ENCODE measurements around the gene RHBDD2. TPM values are rescaled to one million over a fixed set of nuclear protein-coding genes. Genes with fewer than 3 reads are reported as not detected.

The RHBDD2 gene
- total and polyA plus RNA-seq, 10 of the 15 experiments (the other 5 are each of a cell fraction or from before 2014, with no cell fraction given) = 3.9 to 39.8 (median 16.9) TPM

DNA sequence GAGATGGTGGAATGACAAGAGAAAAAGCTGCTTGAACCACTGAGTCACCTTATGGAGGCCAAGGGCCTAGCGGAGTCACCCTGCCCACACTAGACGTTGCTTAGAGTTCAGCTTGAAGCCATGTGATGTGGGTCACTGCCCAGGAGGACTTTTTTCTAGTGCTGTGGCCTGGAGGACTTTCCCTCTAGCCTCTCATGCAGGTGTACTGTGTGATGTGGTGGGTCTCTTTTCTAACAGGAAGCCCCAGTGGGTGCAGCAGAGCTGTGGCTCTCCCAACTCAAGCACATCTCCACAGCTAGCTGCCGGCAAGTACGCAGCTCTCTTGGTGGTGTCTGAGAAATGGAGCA is 49.7 kb downstream of the RHBDD2 start (continued):
- TF ChIP-seq, protein P1, sequence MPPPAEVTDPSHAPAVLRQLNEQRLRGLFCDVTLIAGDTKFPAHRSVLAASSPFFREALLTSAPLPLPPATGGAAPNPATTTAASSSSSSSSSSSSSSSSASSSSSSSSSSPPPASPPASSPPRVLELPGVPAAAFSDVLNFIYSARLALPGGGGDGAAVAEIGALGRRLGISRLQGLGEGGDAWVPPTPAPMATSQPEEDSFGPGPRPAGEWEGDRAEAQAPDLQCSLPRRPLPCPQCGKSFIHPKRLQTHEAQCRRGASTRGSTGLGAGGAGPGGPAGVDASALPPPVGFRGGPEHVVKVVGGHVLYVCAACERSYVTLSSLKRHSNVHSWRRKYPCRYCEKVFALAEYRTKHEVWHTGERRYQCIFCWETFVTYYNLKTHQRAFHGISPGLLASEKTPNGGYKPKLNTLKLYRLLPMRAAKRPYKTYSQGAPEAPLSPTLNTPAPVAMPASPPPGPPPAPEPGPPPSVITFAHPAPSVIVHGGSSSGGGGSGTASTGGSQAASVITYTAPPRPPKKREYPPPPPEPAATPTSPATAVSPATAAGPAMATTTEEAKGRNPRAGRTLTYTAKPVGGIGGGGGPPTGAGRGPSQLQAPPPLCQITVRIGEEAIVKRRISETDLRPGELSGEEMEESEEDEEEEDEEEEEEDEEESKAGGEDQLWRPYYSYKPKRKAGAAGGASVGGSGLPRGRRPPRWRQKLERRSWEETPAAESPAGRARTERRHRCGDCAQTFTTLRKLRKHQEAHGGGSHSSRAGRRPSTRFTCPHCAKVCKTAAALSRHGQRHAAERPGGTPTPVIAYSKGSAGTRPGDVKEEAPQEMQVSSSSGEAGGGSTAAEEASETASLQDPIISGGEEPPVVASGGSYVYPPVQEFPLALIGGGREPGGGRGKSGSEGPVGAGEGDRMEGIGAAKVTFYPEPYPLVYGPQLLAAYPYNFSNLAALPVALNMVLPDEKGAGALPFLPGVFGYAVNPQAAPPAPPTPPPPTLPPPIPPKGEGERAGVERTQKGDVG (CRISPR knock-in tag; IDR thresholded peaks at IDR 0.05) = no peak
- TF ChIP-seq RAD21 (IDR thresholded peaks at IDR 0.05; ENCODE audit: insufficient read depth, low read depth, low read length) (peak; percentile 6; the same call in 1 of the 2 replicates), ASH2L (IDR thresholded peaks at IDR 0.05; ENCODE audit: borderline replicate concordance, low read depth) (no peak), NFYA (IDR thresholded peaks at IDR 0.05; ENCODE audit: borderline replicate concordance, low read depth, low read length) (no peak), MEF2A (IDR thresholded peaks at IDR 0.05; ENCODE audit: insufficient read depth, low read depth, low read length) (no peak), MTA2 (IDR thresholded peaks at IDR 0.05; ENCODE audit: low read depth) (peak; percentile 15; the same call in 1 of the 2 replicates), NR2C2 (IDR thresholded peaks at IDR 0.05; ENCODE audit: borderline replicate concordance, control insufficient read depth, insufficient read length, low read depth) (no peak), EZH2 (IDR thresholded peaks at IDR 0.05; ENCODE audit: borderline replicate concordance, control insufficient read depth, low read depth, low read length) (no peak), KLF5 (IDR thresholded peaks at IDR 0.05; ENCODE audit: partially characterized antibody) (no peak), NR2C1 (IDR thresholded peaks at IDR 0.05) (peak; percentile 45; the same call in 1 of the 2 replicates), CREB1 (IDR thresholded peaks at IDR 0.05; ENCODE audit: low read depth) (peak; percentile 63), JUNB (IDR thresholded peaks at IDR 0.05) (no peak), SMAD5 (IDR thresholded peaks at IDR 0.05; ENCODE audit: low read depth) (no peak), NBN (IDR thresholded peaks at IDR 0.05) (no peak), CBFB (IDR thresholded peaks at IDR 0.05; ENCODE audit: low read depth) (peak; percentile 63; the same call in 1 of the 2 replicates), FOXM1 (IDR thresholded peaks at IDR 0.05; ENCODE audit: low read depth, low read length) (peak; percentile 82; the same call in 1 of the 2 replicates), MTA3 (IDR thresholded peaks at IDR 0.05; ENCODE audit: borderline replicate concordance, low read length) (peak; percentile 72; the same call in 1 of the 2 replicates), EP300 (IDR thresholded peaks at IDR 0.05; ENCODE audit: borderline replicate concordance in 1 of 2, control insufficient read depth in 1 of 2, low read depth in 2 of 2, low read length in 2 of 2) (0 out of 4 replicates have a peak, but pooled peaks have one; percentile 13 to 25), SPI1 (IDR thresholded peaks at IDR 0.05; ENCODE audit: borderline replicate concordance, insufficient read depth, low read depth, low read length) (0 out of 2 replicates have a peak, but pooled peaks have one; percentile 7), IRF4 (IDR thresholded peaks at IDR 0.05; ENCODE audit: low read depth, low read length) (0 out of 2 replicates have a peak, but pooled peaks have one; percentile 23), ZNF207 (IDR thresholded peaks at IDR 0.05; ENCODE audit: borderline replicate concordance) (no peak)
- TF ChIP-seq, protein P2, sequence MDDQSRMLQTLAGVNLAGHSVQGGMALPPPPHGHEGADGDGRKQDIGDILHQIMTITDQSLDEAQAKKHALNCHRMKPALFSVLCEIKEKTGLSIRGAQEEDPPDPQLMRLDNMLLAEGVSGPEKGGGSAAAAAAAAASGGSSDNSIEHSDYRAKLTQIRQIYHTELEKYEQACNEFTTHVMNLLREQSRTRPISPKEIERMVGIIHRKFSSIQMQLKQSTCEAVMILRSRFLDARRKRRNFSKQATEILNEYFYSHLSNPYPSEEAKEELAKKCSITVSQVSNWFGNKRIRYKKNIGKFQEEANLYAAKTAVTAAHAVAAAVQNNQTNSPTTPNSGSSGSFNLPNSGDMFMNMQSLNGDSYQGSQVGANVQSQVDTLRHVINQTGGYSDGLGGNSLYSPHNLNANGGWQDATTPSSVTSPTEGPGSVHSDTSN (IDR thresholded peaks at IDR 0.05; ENCODE audit: insufficient replicate concordance, low read depth, low read length) = no peak
- TF ChIP-seq, protein P3, sequence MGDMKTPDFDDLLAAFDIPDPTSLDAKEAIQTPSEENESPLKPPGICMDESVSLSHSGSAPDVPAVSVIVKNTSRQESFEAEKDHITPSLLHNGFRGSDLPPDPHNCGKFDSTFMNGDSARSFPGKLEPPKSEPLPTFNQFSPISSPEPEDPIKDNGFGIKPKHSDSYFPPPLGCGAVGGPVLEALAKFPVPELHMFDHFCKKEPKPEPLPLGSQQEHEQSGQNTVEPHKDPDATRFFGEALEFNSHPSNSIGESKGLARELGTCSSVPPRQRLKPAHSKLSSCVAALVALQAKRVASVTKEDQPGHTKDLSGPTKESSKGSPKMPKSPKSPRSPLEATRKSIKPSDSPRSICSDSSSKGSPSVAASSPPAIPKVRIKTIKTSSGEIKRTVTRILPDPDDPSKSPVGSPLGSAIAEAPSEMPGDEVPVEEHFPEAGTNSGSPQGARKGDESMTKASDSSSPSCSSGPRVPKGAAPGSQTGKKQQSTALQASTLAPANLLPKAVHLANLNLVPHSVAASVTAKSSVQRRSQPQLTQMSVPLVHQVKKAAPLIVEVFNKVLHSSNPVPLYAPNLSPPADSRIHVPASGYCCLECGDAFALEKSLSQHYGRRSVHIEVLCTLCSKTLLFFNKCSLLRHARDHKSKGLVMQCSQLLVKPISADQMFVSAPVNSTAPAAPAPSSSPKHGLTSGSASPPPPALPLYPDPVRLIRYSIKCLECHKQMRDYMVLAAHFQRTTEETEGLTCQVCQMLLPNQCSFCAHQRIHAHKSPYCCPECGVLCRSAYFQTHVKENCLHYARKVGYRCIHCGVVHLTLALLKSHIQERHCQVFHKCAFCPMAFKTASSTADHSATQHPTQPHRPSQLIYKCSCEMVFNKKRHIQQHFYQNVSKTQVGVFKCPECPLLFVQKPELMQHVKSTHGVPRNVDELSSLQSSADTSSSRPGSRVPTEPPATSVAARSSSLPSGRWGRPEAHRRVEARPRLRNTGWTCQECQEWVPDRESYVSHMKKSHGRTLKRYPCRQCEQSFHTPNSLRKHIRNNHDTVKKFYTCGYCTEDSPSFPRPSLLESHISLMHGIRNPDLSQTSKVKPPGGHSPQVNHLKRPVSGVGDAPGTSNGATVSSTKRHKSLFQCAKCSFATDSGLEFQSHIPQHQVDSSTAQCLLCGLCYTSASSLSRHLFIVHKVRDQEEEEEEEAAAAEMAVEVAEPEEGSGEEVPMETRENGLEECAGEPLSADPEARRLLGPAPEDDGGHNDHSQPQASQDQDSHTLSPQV (IDR thresholded peaks at IDR 0.05) = no peak

Data from GM12878 (cell line).